OCI-LY7 (cell line): ENCODE measurements around the gene ADAMTS2. TPM values are rescaled to one million over a fixed set of nuclear protein-coding genes. Genes with fewer than 3 reads are reported as not detected.

ENCODE experiments used
- BruUV-seq: library from RNA; stranded (reverse); fragments of 400-500 nt; replicated peaks from 2 replicates; lab custom pipeline; 2021; lab: Mats Ljungman, UMichigan
- CTCF ChIA-PET: fragments of 300-600 bp; sonication (Branson Sonifier 250); formaldehyde crosslinking; loops from one replicate; lab custom pipeline; 2022; ENCODE audit warnings: antibody characterized with exemption; ENCODE audit not compliant: unreplicated experiment; lab: Charles Lee
- POLR2A ChIA-PET: fragments of 300-600 bp; sonication (Branson Sonifier 250); formaldehyde crosslinking; loops from one replicate; lab custom pipeline; 2022; ENCODE audit warnings: antibody characterized with exemption; lab: Charles Lee
- DNase-seq: peaks from one replicate; pipeline ENCODE4 v3.0.0-alpha.2; 2015; ENCODE audit warnings: low spot score
- H2AFZ ChIP-seq: fragments of 200-600 bp; sonication (generic), shearing (Covaris generic); 2 replicates; pipeline ENCODE4 v1.6.1; 2014; ENCODE audit warnings: mild to moderate bottlenecking, antibody characterized with exemption, low read length, moderate library complexity
- H3K27ac ChIP-seq: fragments of 200-600 bp; sonication (generic); 2 replicates; pipeline ENCODE4 v1.5.1; 2014; ENCODE audit warnings: mixed run types, low read depth, mild to moderate bottlenecking, moderate library complexity, low read length, inconsistent platforms; ENCODE audit not compliant: poor library complexity, severe bottlenecking
- H3K36me3 ChIP-seq: fragments of 200-600 bp; sonication (generic); 2 replicates; pipeline ENCODE4 v1.6.1; 2014; ENCODE audit warnings: mild to moderate bottlenecking, antibody characterized with exemption, low read length, moderate library complexity, mixed read lengths; ENCODE audit not compliant: insufficient read depth
- H3K4me1 ChIP-seq: fragments of 200-600 bp; sonication (generic); 2 replicates; pipeline ENCODE4 v1.5.1; 2014; ENCODE audit warnings: mild to moderate bottlenecking, low read length; ENCODE audit not compliant: insufficient read depth, poor library complexity, severe bottlenecking
- H3K4me2 ChIP-seq: fragments of 200-600 bp; sonication (generic); 2 replicates; pipeline ENCODE4 v1.6.1; 2014; ENCODE audit warnings: mild to moderate bottlenecking, low read length
- H3K4me3 ChIP-seq: fragments of 200-600 bp; sonication (generic); 2 replicates; pipeline ENCODE4 v1.5.1; 2014; ENCODE audit warnings: mild to moderate bottlenecking, low read depth, low read length; ENCODE audit not compliant: poor library complexity, severe bottlenecking
- H3K79me2 ChIP-seq: fragments of 200-600 bp; sonication (generic); 2 replicates; pipeline ENCODE4 v1.6.1; 2016; ENCODE audit warnings: low read depth, mild to moderate bottlenecking, low read length, moderate library complexity, mixed read lengths; ENCODE audit not compliant: insufficient read depth
- H3K9me2 ChIP-seq: fragments of 200-600 bp; sonication (generic); 2 replicates; pipeline ENCODE4 v1.6.1; 2016; ENCODE audit warnings: mild to moderate bottlenecking, low read length, mixed read lengths; ENCODE audit not compliant: insufficient read depth
- H3K9me3 ChIP-seq: fragments of 200-600 bp; sonication (generic); 2 replicates; pipeline ENCODE4 v1.6.1; 2014; ENCODE audit warnings: mild to moderate bottlenecking, mixed run types, low read length, mixed read lengths
- H4K20me1 ChIP-seq: fragments of 200-600 bp; sonication (generic); 2 replicates; pipeline ENCODE4 v1.6.1; 2014; ENCODE audit warnings: mild to moderate bottlenecking, antibody characterized with exemption, low read length, moderate library complexity, mixed read lengths; ENCODE audit not compliant: insufficient read depth
- CTCF ChIP-seq: fragments of 200-600 bp; sonication (generic); conservative IDR thresholded peaks from 2 replicates; pipeline ENCODE4 v1.5.1; 2014; ENCODE audit warnings: mild to moderate bottlenecking, antibody characterized with exemption, low read length, moderate library complexity, mixed read lengths
- EZH2phosphoT487 ChIP-seq: fragments of 200-600 bp; sonication (generic); IDR thresholded peaks from 2 replicates; pipeline ENCODE4 v1.6.1; 2018; ENCODE audit warnings: low read depth, borderline replicate concordance, mild to moderate bottlenecking, mixed run types, antibody characterized with exemption, low read length, moderate library complexity, mixed read lengths
- intact Hi-C: fragments of 100-400 bp; cut with micrococcal nuclease; formaldehyde crosslinking; loops from one replicate; pipeline ENCODE4 v1.10.0; 2022; ENCODE audit not compliant: unreplicated experiment
- total RNA-seq, 2 experiments: library from RNA; depleted of rRNA in 1 of 2; stranded (reverse); fragments of >200 nt in 1 of 2; shearing (Covaris generic) in 1 of 2; gene quantifications; 2 replicates each; pipeline ENCODE4 v1.2.3, GENCODE V29; 2014 to 2022

Gene ADAMTS2
- total RNA-seq, 2 experiments from 2014 or later: not detected

GRCh38 chr5:179370490-179371120, 25.3 kb upstream of the ADAMTS2 start:
- TF ChIP-seq EZH2phosphoT487 (no peak), CTCF (no peak)
- no peaks in the 10 kb centered on the region for H3K9me3 ChIP-seq
- POLR2A ChIA-PET: no interaction called here
- DNase-seq: no peak
- no TSS peak for BruUV-seq
- no peak overlapping the region for H2AFZ ChIP-seq
- no peak overlapping the region for H3K4me3 ChIP-seq
- H3K9me2 ChIP-seq: no peaks in the 10 kb centered on the region
- CTCF ChIA-PET: no interaction called here
- no peak overlapping the region for H3K4me2 ChIP-seq
- no peaks in the 10 kb centered on the region for H4K20me1 ChIP-seq
- intact Hi-C loops: no loop called here
- no peaks in the 10 kb centered on the region for H3K79me2 ChIP-seq
- H3K27ac ChIP-seq: no peak overlapping the region
- H3K4me1 ChIP-seq: no peaks in the 10 kb centered on the region
- no peaks in the 10 kb centered on the region for H3K36me3 ChIP-seq

GRCh38 chr5:179369530-179369884, 24.2 kb upstream of the ADAMTS2 start:
- H3K9me3 ChIP-seq: no peaks in the 10 kb centered on the region
- POLR2A ChIA-PET: no interaction called here

More at GRCh38 chr5:179369530-179369884, 24.2 kb upstream of the ADAMTS2 start:
- no peak for TF ChIP-seq EZH2phosphoT487
- TF ChIP-seq CTCF: no peak
- Histone ChIP-seq H3K27ac (no peak overlapping the region), H2AFZ (no peak overlapping the region), H3K4me1 (no peaks in the 10 kb centered on the region), H3K36me3 (no peaks in the 10 kb centered on the region), H3K79me2 (no peaks in the 10 kb centered on the region), H3K4me2 (no peak overlapping the region), H3K4me3 (no peak overlapping the region), H3K9me2 (no peaks in the 10 kb centered on the region), H4K20me1 (no peaks in the 10 kb centered on the region)
- intact Hi-C loops: no loop called here
- no TSS peak for BruUV-seq
- no peak for DNase-seq
- CTCF ChIA-PET: no interaction called here
